ENCODE measurements around the gene SLC32A1. TPM values are rescaled to one million over a fixed set of nuclear protein-coding genes. Genes with fewer than 3 reads are reported as not detected.

The SLC32A1 gene
- total and polyA plus RNA-seq, 2 donors, result 0.11 TPM; not detected in 1

DNA sequence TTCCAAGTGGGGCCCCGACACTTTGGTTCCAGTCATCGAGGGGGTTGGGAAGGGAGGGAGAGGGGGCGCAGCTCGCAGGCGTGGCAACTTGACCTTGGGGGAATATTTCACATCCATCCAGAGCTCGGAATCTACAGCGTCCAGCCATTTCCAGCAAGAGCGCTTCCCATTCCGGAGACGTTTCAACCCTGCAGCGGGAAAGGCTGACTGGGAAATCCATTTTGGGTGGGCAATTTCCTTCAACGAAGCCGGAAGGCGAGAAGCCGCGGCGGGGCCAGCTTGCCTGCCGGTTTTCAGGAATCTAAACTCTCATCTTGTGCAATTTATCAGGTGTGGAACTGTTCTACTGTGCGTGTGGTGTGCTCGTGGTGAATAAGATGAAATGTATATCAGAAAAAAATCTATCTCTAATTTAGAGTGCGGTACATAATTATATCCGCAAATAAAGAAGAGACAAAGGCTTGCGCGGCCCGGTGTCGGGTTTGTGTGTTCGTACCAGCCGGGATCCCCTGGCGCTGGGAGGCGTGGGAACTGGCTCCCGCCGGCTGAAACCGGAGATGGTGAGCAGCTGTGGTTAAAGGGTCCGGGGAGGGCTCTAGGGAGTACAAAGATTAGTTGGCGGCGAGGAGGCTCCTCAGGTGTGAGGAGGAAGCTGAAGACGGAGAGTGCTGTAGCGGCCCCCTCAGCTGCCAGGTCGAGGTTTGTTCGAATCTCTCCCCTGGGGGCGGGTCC is 4.8 kb downstream of the SLC32A1 start:
- Histone ChIP-seq H3K4me3 (ENCODE audit: low read length in 2 of 2) (peak overlapping the region in 1 of 2 donors; percentile 11), H3K27me3 (ENCODE audit: control insufficient read depth in 2 of 2, insufficient read depth in 1 of 2, low read length in 1 of 2) (peaks cover 86 to 100% of the 10 kb centered on the region in 2 donors), H3K4me1 (ENCODE audit: control insufficient read depth in 2 of 2, insufficient read depth in 2 of 2, low read length in 2 of 2) (peaks cover 51 to 68% of the 10 kb centered on the region in 2 donors), H3K9me3 (ENCODE audit: control insufficient read depth in 2 of 2, insufficient read depth in 1 of 2, low read length in 1 of 2) (peaks cover 10 to 20% of the 10 kb centered on the region in 2 donors), H3K27ac (ENCODE audit: low read depth in 1 of 2, low read length in 1 of 2) (no peak overlapping the region), H3K36me3 (ENCODE audit: control insufficient read depth in 2 of 2, insufficient read depth in 2 of 2, low read length in 1 of 2) (no peaks in the 10 kb centered on the region)
- WGBS, result 2% methylated on average over 41 of the region's 41 CpGs
- peak in 2 of 9 donors; percentile 26 to 41 for DNase-seq (ENCODE audit: low read depth in 6 of 9, low spot score in 9 of 9)

- H3K36me3 ChIP-seq (ENCODE audit: control insufficient read depth in 2 of 2, insufficient read depth in 2 of 2, low read length in 1 of 2), result no peaks in the 10 kb centered on the region
- peak in 1 of 9 donors; percentile 12 for DNase-seq (ENCODE audit: low read depth in 6 of 9, low spot score in 9 of 9)
- H3K9me3 ChIP-seq (ENCODE audit: control insufficient read depth in 2 of 2, insufficient read depth in 1 of 2, low read length in 1 of 2), result peaks cover 10 to 20% of the 10 kb centered on the region in 2 donors
- WGBS, result 12% methylated on average over 7 of the region's 7 CpGs
- peaks cover 44 to 62% of the 10 kb centered on the region in 2 donors for H3K4me1 ChIP-seq (ENCODE audit: control insufficient read depth in 2 of 2, insufficient read depth in 2 of 2, low read length in 2 of 2)
- no peak overlapping the region for H3K4me3 ChIP-seq (ENCODE audit: low read length in 2 of 2)
- H3K27ac ChIP-seq (ENCODE audit: low read depth in 1 of 2, low read length in 1 of 2), result no peak overlapping the region
- H3K27me3 ChIP-seq (ENCODE audit: control insufficient read depth in 2 of 2, insufficient read depth in 1 of 2, low read length in 1 of 2), result peaks cover 80 to 98% of the 10 kb centered on the region in 2 donors
Measured at GRCh38 chr20:38729767-38730166, 5.5 kb downstream of the SLC32A1 start.

DNA sequence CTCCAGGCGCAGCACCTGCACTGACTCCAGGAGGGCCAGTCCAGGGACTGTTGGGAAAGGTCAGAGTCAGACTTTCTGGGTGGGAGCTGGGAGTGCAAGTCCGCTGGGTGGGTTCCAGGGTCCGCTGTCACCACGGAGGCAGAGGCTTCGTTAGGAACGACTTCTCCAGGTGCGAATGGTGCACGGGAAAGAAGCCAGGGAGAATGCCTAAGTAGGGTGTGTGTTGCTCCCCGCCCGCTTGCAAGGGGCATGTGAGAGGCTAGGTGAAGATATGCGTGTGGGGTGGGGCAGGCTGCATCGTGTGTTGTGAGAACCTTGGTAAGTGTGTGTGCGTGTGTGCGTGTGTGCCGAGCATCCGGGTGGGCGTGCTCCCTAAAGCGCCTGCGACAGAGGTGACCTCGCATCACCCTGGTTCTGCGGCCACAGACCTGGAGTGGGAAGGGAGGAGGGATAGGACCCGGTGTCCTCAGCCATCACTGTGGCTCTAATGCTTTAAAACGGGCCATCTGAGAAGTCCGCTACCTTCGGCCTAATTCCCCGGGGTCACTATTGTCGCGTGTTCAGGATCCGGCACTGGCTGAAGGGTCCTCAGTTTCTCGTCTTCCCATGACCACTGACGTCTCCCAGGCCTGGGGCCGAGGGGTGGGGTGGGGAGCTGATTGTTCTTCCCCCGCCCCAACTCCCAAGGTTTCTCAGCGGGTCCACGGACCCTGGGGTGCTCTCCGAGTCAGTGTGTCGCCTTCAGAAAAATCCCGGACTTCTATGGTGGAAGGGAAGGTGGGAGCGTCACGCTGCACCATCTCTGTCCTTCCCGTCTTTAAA is 6.1 kb downstream of the SLC32A1 start:
- Histone ChIP-seq H3K4me3 (ENCODE audit: low read length in 2 of 2) (peak overlapping the region in 1 of 2 donors; percentile 32), H3K4me1 (ENCODE audit: control insufficient read depth in 2 of 2, insufficient read depth in 2 of 2, low read length in 2 of 2) (peaks cover 38 to 56% of the 10 kb centered on the region in 2 donors), H3K27ac (ENCODE audit: low read depth in 1 of 2, low read length in 1 of 2) (no peak overlapping the region), H3K27me3 (ENCODE audit: control insufficient read depth in 2 of 2, insufficient read depth in 1 of 2, low read length in 1 of 2) (peaks cover 76 to 97% of the 10 kb centered on the region in 2 donors), H3K9me3 (ENCODE audit: control insufficient read depth in 2 of 2, insufficient read depth in 1 of 2, low read length in 1 of 2) (peaks cover 10 to 17% of the 10 kb centered on the region in 2 donors), H3K36me3 (ENCODE audit: control insufficient read depth in 2 of 2, insufficient read depth in 2 of 2, low read length in 1 of 2) (no peaks in the 10 kb centered on the region)
- DNase-seq (ENCODE audit: low read depth in 6 of 9, low spot score in 9 of 9), result peak in 2 of 9 donors; percentile 9 to 31
- WGBS, result 9% methylated on average over 41 of the region's 41 CpGs

- Histone ChIP-seq H3K9me3 (ENCODE audit: control insufficient read depth in 2 of 2, insufficient read depth in 1 of 2, low read length in 1 of 2) (peaks cover 10% of the 10 kb centered on the region in 2 donors), H3K27ac (ENCODE audit: low read depth in 1 of 2, low read length in 1 of 2) (no peak overlapping the region), H3K4me1 (ENCODE audit: control insufficient read depth in 2 of 2, insufficient read depth in 2 of 2, low read length in 2 of 2) (peaks cover 33 to 48% of the 10 kb centered on the region in 2 donors), H3K4me3 (ENCODE audit: low read length in 2 of 2) (peak overlapping the region in 1 of 2 donors; percentile 32), H3K27me3 (ENCODE audit: control insufficient read depth in 2 of 2, insufficient read depth in 1 of 2, low read length in 1 of 2) (peaks cover 69 to 96% of the 10 kb centered on the region in 2 donors), H3K36me3 (ENCODE audit: control insufficient read depth in 2 of 2, insufficient read depth in 2 of 2, low read length in 1 of 2) (no peaks in the 10 kb centered on the region)
- 1% methylated on average over 40 of the region's 40 CpGs for WGBS
- DNase-seq (ENCODE audit: low read depth in 6 of 9, low spot score in 9 of 9), result peak in 6 of 9 donors; percentile 48 to 79 (median 66)
Measured at GRCh38 chr20:38730989-38731737, 6.9 kb downstream of the SLC32A1 start.

DNA sequence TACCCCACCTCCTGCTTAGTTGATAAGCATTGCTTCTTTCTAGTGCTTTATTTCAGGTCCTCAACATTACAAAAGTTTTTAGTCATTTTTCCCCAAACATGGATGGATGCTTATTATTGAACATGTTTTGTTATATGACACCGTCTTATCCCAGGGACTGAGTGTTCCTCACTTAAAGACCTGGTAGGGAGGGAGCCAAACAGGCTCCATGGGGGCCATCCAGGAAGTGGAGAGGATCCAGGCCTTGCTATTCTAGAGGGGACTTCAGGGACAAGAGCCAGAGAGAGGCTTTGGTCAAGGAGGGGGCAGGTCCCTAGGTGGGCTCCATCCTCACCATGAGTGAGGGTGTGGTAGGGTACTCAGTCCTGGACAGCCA is 7.4 kb downstream of the SLC32A1 start:
- no peak overlapping the region for H3K27ac ChIP-seq (ENCODE audit: low read depth in 1 of 2, low read length in 1 of 2)
- H3K9me3 ChIP-seq (ENCODE audit: control insufficient read depth in 2 of 2, insufficient read depth in 1 of 2, low read length in 1 of 2), result peaks cover 9 to 10% of the 10 kb centered on the region in 2 donors
- H3K4me3 ChIP-seq (ENCODE audit: low read length in 2 of 2), result no peak overlapping the region
- peaks cover 64 to 95% of the 10 kb centered on the region in 2 donors for H3K27me3 ChIP-seq (ENCODE audit: control insufficient read depth in 2 of 2, insufficient read depth in 1 of 2, low read length in 1 of 2)
- no peaks in the 10 kb centered on the region for H3K36me3 ChIP-seq (ENCODE audit: control insufficient read depth in 2 of 2, insufficient read depth in 2 of 2, low read length in 1 of 2)
- DNase-seq (ENCODE audit: low read depth in 6 of 9, low spot score in 9 of 9), result no peak
- 62% methylated on average over 1 of the region's 1 CpG for WGBS
- peaks cover 28 to 43% of the 10 kb centered on the region in 2 donors for H3K4me1 ChIP-seq (ENCODE audit: control insufficient read depth in 2 of 2, insufficient read depth in 2 of 2, low read length in 2 of 2)

GRCh38 chr20:38732981-38733380 is 8.7 kb downstream of the SLC32A1 start:
- H3K4me1 ChIP-seq (ENCODE audit: control insufficient read depth in 2 of 2, insufficient read depth in 2 of 2, low read length in 2 of 2), result peaks cover 21 to 30% of the 10 kb centered on the region in 2 donors
- peaks cover 51 to 89% of the 10 kb centered on the region in 2 donors for H3K27me3 ChIP-seq (ENCODE audit: control insufficient read depth in 2 of 2, insufficient read depth in 1 of 2, low read length in 1 of 2)
- no peak for DNase-seq (ENCODE audit: low read depth in 6 of 9, low spot score in 9 of 9)
- WGBS, result 95% methylated on average over 4 of the region's 4 CpGs
- peaks cover 6 to 9% of the 10 kb centered on the region in 2 donors for H3K9me3 ChIP-seq (ENCODE audit: control insufficient read depth in 2 of 2, insufficient read depth in 1 of 2, low read length in 1 of 2)
- no peaks in the 10 kb centered on the region for H3K36me3 ChIP-seq (ENCODE audit: control insufficient read depth in 2 of 2, insufficient read depth in 2 of 2, low read length in 1 of 2)
- H3K4me3 ChIP-seq (ENCODE audit: low read length in 2 of 2), result no peak overlapping the region
- no peak overlapping the region for H3K27ac ChIP-seq (ENCODE audit: low read depth in 1 of 2, low read length in 1 of 2)

DNA sequence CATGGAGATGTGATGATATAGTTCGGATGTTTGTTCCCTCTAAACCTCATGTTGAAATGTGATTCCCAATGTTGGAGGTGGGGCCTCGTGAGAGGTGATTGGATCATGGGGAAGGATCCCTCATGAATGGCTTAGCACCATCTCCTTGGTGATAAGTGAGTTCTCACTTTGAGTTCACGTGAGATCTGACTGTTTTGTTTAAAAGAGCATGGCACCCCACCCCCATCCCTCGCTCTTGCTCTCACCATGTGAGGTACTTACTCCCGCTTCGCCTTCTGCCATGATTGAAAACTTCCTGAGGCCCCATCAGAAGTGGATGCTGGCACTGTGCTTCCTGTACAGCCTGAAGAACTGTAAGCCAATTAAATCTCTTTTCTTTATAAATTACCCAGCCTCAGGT is 10.9 kb downstream of the SLC32A1 start:
- peaks cover 29 to 76% of the 10 kb centered on the region in 2 donors for H3K27me3 ChIP-seq (ENCODE audit: control insufficient read depth in 2 of 2, insufficient read depth in 1 of 2, low read length in 1 of 2)
- no peak overlapping the region for H3K4me3 ChIP-seq (ENCODE audit: low read length in 2 of 2)
- DNase-seq (ENCODE audit: low read depth in 6 of 9, low spot score in 9 of 9), result no peak
- H3K4me1 ChIP-seq (ENCODE audit: control insufficient read depth in 2 of 2, insufficient read depth in 2 of 2, low read length in 2 of 2), result peaks cover 9 to 13% of the 10 kb centered on the region in 2 donors
- peaks cover under 1 to 1% of the 10 kb centered on the region in 2 donors for H3K9me3 ChIP-seq (ENCODE audit: control insufficient read depth in 2 of 2, insufficient read depth in 1 of 2, low read length in 1 of 2)
- 40% methylated on average over 6 of the region's 6 CpGs for WGBS
- no peaks in the 10 kb centered on the region for H3K36me3 ChIP-seq (ENCODE audit: control insufficient read depth in 2 of 2, insufficient read depth in 2 of 2, low read length in 1 of 2)
- no peak overlapping the region for H3K27ac ChIP-seq (ENCODE audit: low read depth in 1 of 2, low read length in 1 of 2)

GRCh38 chr20:38737887-38738286 is 13.6 kb downstream of the SLC32A1 start:
- DNase-seq (ENCODE audit: low read depth in 6 of 9, low spot score in 9 of 9), result no peak
- H3K4me1 ChIP-seq (ENCODE audit: control insufficient read depth in 2 of 2, insufficient read depth in 2 of 2, low read length in 2 of 2), result no peaks in the 10 kb centered on the region
- no peaks in the 10 kb centered on the region for H3K36me3 ChIP-seq (ENCODE audit: control insufficient read depth in 2 of 2, insufficient read depth in 2 of 2, low read length in 1 of 2)
- H3K27me3 ChIP-seq (ENCODE audit: control insufficient read depth in 2 of 2, insufficient read depth in 1 of 2, low read length in 1 of 2), result peaks cover 11 to 65% of the 10 kb centered on the region in 2 donors
- H3K9me3 ChIP-seq (ENCODE audit: control insufficient read depth in 2 of 2, insufficient read depth in 1 of 2, low read length in 1 of 2), result no peaks in the 10 kb centered on the region
- H3K27ac ChIP-seq (ENCODE audit: low read depth in 1 of 2, low read length in 1 of 2), result no peak overlapping the region
- H3K4me3 ChIP-seq (ENCODE audit: low read length in 2 of 2), result no peak overlapping the region
- 90% methylated on average over 1 of the region's 1 CpG for WGBS
